GM18507 (cell line): Measurements from ENCODE around the gene ITPKB.
"Not testable (repeated sequence)": the region's sequence is repeated elsewhere in the genome, so short reads cannot be mapped to it uniquely, and the experiment has no call there.

ENCODE experiments used
- DNase-seq: peaks from one replicate; pipeline ENCODE4 v3.0.0; 2011; ENCODE audit warnings: low read depth; ENCODE audit not compliant: insufficient read length; ENCODE audit errors: extremely low spot score
- FAIRE-seq: peaks from 2 replicates; lab custom pipeline; 2011; peaks lifted over from hg19 to GRCh38; lab: Jason Lieb, UNC

ITPKB gene

GRCh38 chr1:226646870-226647449 is 92.1 kb downstream of the ITPKB start:
- FAIRE-seq = no peak
- DNase-seq = no peak

- no peak for FAIRE-seq
Observed at GRCh38 chr1:226646026-226646869, 92.8 kb downstream of the ITPKB start.

GRCh38 chr1:226645279-226645976 is 93.7 kb downstream of the ITPKB start:
- FAIRE-seq = no peak
- DNase-seq = no peak

More at GRCh38 chr1:226646026-226646869, 92.8 kb downstream of the ITPKB start:
- DNase-seq = no peak

- DNase-seq (no peak), FAIRE-seq (no peak)
Observed at GRCh38 chr1:226644541-226645176, 94.4 kb downstream of the ITPKB start.

GRCh38 chr1:226643611-226644540 is 95.2 kb downstream of the ITPKB start:
- FAIRE-seq = peak; percentile 85
- peak; percentile 44 for DNase-seq

GRCh38 chr1:226643177-226643576 is 95.9 kb downstream of the ITPKB start:
- peak; percentile 84 for FAIRE-seq
- peak; percentile 43 for DNase-seq

GRCh38 chr1:226642421-226642820 is 96.7 kb downstream of the ITPKB start:
- DNase-seq (no peak), FAIRE-seq (no peak)

GRCh38 chr1:226641671-226642231 is 97.3 kb downstream of the ITPKB start:
- no peak for FAIRE-seq

GRCh38 chr1:226640321-226641136 is 98.6 kb downstream of the ITPKB start:
- FAIRE-seq (no peak), DNase-seq (no peak)

More at GRCh38 chr1:226641671-226642231, 97.3 kb downstream of the ITPKB start:
- DNase-seq = no peak

GRCh38 chr1:226639631-226640061 is 99.4 kb downstream of the ITPKB start:
- DNase-seq (no peak), FAIRE-seq (no peak)

GRCh38 chr1:226639206-226639605 is 99.9 kb downstream of the ITPKB start:
- not testable (repeated sequence) for FAIRE-seq, DNase-seq

- DNase-seq = no peak
- no peak for FAIRE-seq
Observed at GRCh38 chr1:226638608-226639007, 100.5 kb downstream of the ITPKB start.

- no peak for DNase-seq
- no peak for FAIRE-seq
Observed at GRCh38 chr1:226638001-226638601, 101.0 kb downstream of the ITPKB start.

GRCh38 chr1:226637147-226637935 is 101.7 kb downstream of the ITPKB start:
- FAIRE-seq (no peak), DNase-seq (no peak)

- no peak for FAIRE-seq
- no peak for DNase-seq
Observed at GRCh38 chr1:226636847-226637096, 102.3 kb downstream of the ITPKB start.

- FAIRE-seq (no peak), DNase-seq (no peak)
Observed at GRCh38 chr1:226635456-226635941, 103.6 kb downstream of the ITPKB start.
